NT2/D1 (cell line): ENCODE results near the gene AKT3.

Experiments
- SUZ12 ChIP-seq: IDR thresholded peaks from 2 replicates; pipeline ENCODE4 v1.6.1; 2011; ENCODE audit not compliant: insufficient read length, insufficient read depth; ENCODE audit errors: extremely low read depth
- YY1 ChIP-seq: IDR thresholded peaks from 2 replicates; pipeline ENCODE4 v1.6.1; 2011; ENCODE audit not compliant: insufficient read length, insufficient read depth

DNA sequence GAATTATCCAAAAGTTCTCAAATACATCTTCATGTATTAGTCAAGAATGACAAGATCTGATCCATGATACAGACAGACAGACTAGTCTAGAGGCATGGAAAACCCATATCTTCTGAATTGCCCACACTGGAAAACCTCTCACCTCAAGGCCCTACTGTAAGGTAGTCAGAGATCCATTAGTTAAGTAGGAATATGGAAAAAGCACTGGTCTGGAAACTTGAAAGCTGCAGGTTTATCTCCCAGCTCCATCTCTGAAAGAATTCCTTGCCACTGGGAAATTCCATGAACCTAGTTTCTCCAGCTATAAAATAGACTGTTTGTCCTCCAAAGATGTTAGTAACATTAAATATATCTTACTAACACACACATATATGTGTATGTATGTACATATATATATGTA is 169.2 kb downstream of the AKT3 start:
- TF ChIP-seq YY1 (no peak), SUZ12 (no peak)
